ENCODE measurements around the gene CNOT6.

Gene CNOT6

GRCh38 chr5:180557217-180557809 lies 63.1 kb downstream of the CNOT6 start:
- H3K9me3 Mint-ChIP-seq = no peaks in the 10 kb centered on the region
- H3K36me3 Mint-ChIP-seq = peaks cover 44% of the 10 kb centered on the region
- H3K27ac Mint-ChIP-seq = no peak overlapping the region
- peaks cover 40% of the 10 kb centered on the region for H3K4me1 Mint-ChIP-seq
- no peak overlapping the region for H3K4me3 Mint-ChIP-seq
- H3K27me3 Mint-ChIP-seq = no peaks in the 10 kb centered on the region

DNA sequence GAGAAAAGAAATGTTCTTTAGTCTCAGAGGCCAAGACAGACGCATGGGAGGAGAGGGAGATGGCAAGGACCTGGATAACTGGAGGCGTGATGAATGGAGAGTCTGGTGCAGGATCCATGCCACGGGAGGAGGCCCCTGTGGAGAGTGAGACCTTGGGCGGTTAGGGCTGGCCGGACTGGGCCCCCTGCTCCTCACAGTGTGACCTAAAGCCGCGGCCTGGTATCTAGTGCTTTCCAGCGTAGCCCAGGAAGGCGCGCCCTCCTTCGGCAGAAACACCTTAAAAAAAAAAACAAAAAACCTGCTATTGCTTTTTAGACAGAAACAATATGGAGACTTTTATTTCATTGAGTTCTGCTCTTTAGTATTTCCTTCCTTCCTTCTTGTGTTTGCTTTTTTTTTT lies 64.1 kb downstream of the CNOT6 start:
- H3K36me3 Mint-ChIP-seq = peaks cover 43% of the 10 kb centered on the region
- no peak overlapping the region for H3K27ac Mint-ChIP-seq
- H3K4me1 Mint-ChIP-seq = peaks cover 44% of the 10 kb centered on the region
- H3K9me3 Mint-ChIP-seq = no peaks in the 10 kb centered on the region
- no peak overlapping the region for H3K4me3 Mint-ChIP-seq
- H3K27me3 Mint-ChIP-seq = no peaks in the 10 kb centered on the region

DNA sequence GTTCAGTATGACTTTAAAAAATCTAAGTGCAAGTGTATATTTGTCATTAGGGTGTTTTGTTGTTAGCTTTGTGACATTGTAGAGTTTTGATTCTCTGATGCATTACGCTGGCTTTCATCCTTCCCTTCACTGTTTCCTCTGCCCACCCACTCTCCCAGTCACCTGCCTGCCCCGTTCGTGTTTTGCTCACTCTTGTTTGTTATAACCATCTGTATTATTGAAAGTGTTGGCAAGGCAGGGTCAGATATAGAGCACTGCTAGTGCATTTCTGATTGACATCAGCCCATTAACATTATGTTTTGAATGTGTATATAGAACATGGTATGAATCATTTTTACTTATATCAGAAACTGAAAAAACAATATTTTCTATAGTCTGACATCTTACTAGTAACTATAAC lies 69.8 kb downstream of the CNOT6 start:
- H3K36me3 Mint-ChIP-seq = peaks cover 37% of the 10 kb centered on the region
- H3K27me3 Mint-ChIP-seq = no peaks in the 10 kb centered on the region
- H3K4me3 Mint-ChIP-seq = no peak overlapping the region
- H3K27ac Mint-ChIP-seq = no peak overlapping the region
- H3K4me1 Mint-ChIP-seq = peaks cover 39% of the 10 kb centered on the region
- H3K9me3 Mint-ChIP-seq = no peaks in the 10 kb centered on the region

- H3K4me3 Mint-ChIP-seq = no peak overlapping the region
- peaks cover 31% of the 10 kb centered on the region for H3K36me3 Mint-ChIP-seq
- H3K27me3 Mint-ChIP-seq = no peaks in the 10 kb centered on the region
- H3K27ac Mint-ChIP-seq = no peak overlapping the region
- H3K4me1 Mint-ChIP-seq = peaks cover 5% of the 10 kb centered on the region
- H3K9me3 Mint-ChIP-seq = no peaks in the 10 kb centered on the region
Measured at GRCh38 chr5:180568914-180569313, 74.7 kb downstream of the CNOT6 start.

GRCh38 chr5:180575571-180575970 lies 81.4 kb downstream of the CNOT6 start:
- H3K27ac Mint-ChIP-seq = no peak overlapping the region
- H3K9me3 Mint-ChIP-seq = no peaks in the 10 kb centered on the region
- peaks cover 26% of the 10 kb centered on the region for H3K36me3 Mint-ChIP-seq
- no peaks in the 10 kb centered on the region for H3K27me3 Mint-ChIP-seq
- no peaks in the 10 kb centered on the region for H3K4me1 Mint-ChIP-seq
- no peak overlapping the region for H3K4me3 Mint-ChIP-seq

DNA sequence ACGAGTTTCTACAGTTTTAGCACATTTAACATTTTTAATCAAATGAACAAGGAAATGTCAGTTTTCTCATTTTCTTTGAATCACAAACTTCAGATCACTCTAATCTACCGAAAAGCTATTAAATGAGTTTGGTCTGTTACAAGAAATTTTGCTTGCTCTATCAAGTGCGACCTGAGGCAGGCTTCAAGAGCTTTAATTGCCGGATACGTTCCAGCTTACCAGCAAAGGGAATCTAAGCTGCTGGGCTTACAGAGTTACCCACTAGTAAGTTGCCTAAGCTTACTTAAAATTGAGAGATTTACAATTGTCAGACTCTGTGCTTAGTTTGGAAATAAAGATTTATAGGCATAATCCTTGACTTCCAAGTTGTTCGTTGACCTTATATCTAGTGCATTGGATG lies 86.5 kb downstream of the CNOT6 start:
- Mint-ChIP-seq H3K9me3 (peaks cover 6% of the 10 kb centered on the region), H3K4me1 (no peaks in the 10 kb centered on the region), H3K27ac (no peak overlapping the region), H3K36me3 (peaks cover 12% of the 10 kb centered on the region), H3K4me3 (no peak overlapping the region), H3K27me3 (peaks cover 4% of the 10 kb centered on the region)

DNA sequence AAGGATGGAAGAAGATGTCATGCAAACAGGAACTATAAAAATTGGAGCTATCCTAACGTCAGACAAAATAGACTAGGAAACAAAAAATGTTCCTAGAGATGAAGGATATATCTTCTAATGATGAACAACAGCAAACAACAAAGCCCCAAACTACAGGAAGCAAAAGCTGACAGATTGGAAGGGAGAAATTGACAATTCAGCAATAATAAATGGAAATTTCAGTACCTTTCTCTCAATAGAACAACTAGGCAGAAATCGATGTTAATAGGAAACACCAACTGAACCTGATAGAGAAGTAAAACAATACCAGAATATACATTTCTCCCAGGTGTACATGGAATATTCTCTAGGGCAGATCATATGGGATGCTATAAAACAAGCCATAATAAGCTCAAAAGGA lies 89.6 kb downstream of the CNOT6 start:
- no peaks in the 10 kb centered on the region for H3K36me3 Mint-ChIP-seq
- peaks cover 15% of the 10 kb centered on the region for H3K27me3 Mint-ChIP-seq
- no peak overlapping the region for H3K4me3 Mint-ChIP-seq
- H3K9me3 Mint-ChIP-seq = peaks cover 6% of the 10 kb centered on the region
- no peak overlapping the region for H3K27ac Mint-ChIP-seq
- H3K4me1 Mint-ChIP-seq = no peaks in the 10 kb centered on the region

- H3K9me3 Mint-ChIP-seq = peaks cover 6% of the 10 kb centered on the region
- no peaks in the 10 kb centered on the region for H3K36me3 Mint-ChIP-seq
- no peak overlapping the region for H3K4me3 Mint-ChIP-seq
- peaks cover 5% of the 10 kb centered on the region for H3K4me1 Mint-ChIP-seq
- H3K27ac Mint-ChIP-seq = no peak overlapping the region
- peaks cover 24% of the 10 kb centered on the region for H3K27me3 Mint-ChIP-seq
Measured at GRCh38 chr5:180586204-180586603, 92.0 kb downstream of the CNOT6 start.

GRCh38 chr5:180586870-180587269 lies 92.7 kb downstream of the CNOT6 start:
- Mint-ChIP-seq H3K4me3 (no peak overlapping the region), H3K27me3 (peaks cover 24% of the 10 kb centered on the region), H3K4me1 (peaks cover 5% of the 10 kb centered on the region), H3K9me3 (peaks cover 6% of the 10 kb centered on the region), H3K36me3 (no peaks in the 10 kb centered on the region), H3K27ac (no peak overlapping the region)

DNA sequence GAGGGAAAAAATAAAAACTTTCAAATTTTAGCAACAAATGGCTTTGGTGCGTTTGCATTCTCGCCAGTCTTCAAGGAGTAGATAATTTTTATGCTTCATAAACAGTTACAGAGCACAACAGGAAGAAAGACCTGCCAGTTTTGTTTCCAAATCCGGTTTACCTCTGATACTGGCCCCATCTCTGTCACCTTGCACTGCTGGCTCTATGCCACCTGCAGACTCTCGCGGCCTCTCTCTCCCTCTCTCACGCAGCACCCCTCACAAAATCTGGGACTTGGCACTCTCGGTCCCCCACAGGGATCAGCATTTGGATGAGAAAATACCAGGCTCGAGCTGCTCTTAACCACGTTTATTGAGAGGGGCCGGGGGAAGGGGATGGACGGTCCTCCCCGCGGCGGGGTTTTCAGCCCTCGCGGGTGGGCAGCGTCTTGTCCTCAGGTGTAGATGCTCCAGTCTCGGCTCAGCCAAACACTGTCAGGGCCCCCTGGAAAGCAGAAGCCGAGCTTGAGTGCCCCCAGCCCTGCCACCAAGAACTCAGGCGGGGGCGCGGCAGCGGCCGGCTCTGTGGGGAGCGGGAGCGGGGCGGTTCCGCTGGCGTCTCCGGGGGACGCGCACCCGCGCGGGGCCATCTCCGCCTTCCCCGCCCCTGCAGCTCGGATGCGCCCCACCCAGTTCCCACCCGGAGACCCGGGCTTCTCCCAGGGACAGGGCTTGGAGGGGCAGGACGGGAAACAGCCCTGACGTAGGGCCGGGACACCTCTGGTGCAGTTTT lies 95.8 kb downstream of the CNOT6 start:
- no peaks in the 10 kb centered on the region for H3K9me3 Mint-ChIP-seq
- H3K27ac Mint-ChIP-seq = no peak overlapping the region
- H3K4me3 Mint-ChIP-seq = no peak overlapping the region
- no peaks in the 10 kb centered on the region for H3K36me3 Mint-ChIP-seq
- H3K4me1 Mint-ChIP-seq = peaks cover 11% of the 10 kb centered on the region
- H3K27me3 Mint-ChIP-seq = peaks cover 35% of the 10 kb centered on the region

- H3K4me3 Mint-ChIP-seq = no peak overlapping the region
- H3K4me1 Mint-ChIP-seq = peaks cover 14% of the 10 kb centered on the region
- no peak overlapping the region for H3K27ac Mint-ChIP-seq
- peaks cover 35% of the 10 kb centered on the region for H3K27me3 Mint-ChIP-seq
- H3K9me3 Mint-ChIP-seq = no peaks in the 10 kb centered on the region
- H3K36me3 Mint-ChIP-seq = no peaks in the 10 kb centered on the region
Measured at GRCh38 chr5:180590543-180591310, 96.5 kb downstream of the CNOT6 start.

- no peaks in the 10 kb centered on the region for H3K36me3 Mint-ChIP-seq
- no peak within 1 kb of the TSS for H3K4me3 Mint-ChIP-seq
- peaks cover 33% of the 10 kb centered on the region for H3K27me3 Mint-ChIP-seq
- no peaks in the 10 kb centered on the region for H3K9me3 Mint-ChIP-seq
- H3K27ac Mint-ChIP-seq = no peak within 1 kb of the TSS
- H3K4me1 Mint-ChIP-seq = peaks cover 14% of the 10 kb centered on the region
Measured at GRCh38 chr5:180591311-180591887, 97.2 kb downstream of the CNOT6 start, which contains the start of gene SCGB3A1. Gene SCGB3A1, minus strand, starts transcription at chr5:180591499. Its CDS starts 37 bp downstream, at chr5:180591462.

DNA sequence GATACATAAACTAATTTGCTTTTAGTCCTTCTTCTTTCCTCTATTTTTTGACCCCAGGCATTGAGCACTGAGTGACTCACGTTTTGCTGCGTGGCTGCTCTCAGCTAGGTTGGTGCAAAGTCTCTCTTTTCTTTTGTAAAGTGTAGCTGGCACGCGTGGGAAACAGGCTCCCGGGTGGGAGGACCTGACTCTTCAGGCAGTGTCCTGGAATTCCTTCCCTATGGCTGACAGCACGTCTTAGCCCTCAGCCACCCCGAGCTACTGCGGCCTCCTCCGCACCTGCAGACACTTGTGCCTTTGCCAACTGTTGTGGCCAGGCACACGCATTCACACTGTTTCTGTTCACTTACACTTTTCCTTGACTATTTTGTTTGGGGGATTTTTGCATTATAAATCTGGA lies 98.0 kb downstream of the CNOT6 start:
- H3K4me1 Mint-ChIP-seq = peaks cover 14% of the 10 kb centered on the region
- H3K9me3 Mint-ChIP-seq = no peaks in the 10 kb centered on the region
- no peak overlapping the region for H3K4me3 Mint-ChIP-seq
- no peaks in the 10 kb centered on the region for H3K36me3 Mint-ChIP-seq
- peaks cover 28% of the 10 kb centered on the region for H3K27me3 Mint-ChIP-seq
- H3K27ac Mint-ChIP-seq = no peak overlapping the region

DNA sequence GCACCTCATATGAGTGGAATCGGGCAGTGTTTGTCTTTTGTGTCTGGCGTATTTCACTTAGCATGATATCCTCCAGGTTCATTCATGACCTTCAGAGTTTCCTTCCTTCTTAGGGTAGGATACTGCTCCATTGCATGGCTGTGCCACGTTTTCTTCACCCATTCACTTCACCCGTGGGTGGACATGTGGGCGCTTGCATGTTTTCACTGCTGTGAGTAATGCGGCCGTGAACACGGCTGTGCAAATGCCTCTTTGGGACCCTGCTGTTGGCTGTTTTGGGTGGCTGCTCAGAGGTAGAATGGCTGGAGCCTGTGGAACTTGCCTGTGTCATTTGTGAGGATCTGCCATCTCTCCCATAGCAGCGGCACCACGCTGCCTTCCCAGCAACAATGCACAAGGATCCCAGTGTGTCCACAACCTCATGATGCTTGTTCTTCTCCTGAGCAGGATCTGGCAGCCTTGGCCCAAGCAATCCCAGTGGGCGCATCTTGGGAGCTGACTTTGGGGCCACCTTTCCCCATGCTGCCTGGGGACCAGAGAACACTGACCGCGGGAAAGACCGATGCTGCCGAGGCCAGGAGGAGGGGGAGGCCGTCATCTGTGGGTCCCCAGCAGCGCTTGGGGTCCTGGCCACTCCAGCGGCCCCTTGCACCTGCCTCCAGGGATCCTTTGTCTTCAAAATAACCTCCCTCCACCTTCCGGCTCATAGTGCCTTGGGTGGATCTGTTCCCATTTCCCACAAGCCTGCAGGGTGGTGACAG lies 99.4 kb downstream of the CNOT6 start:
- H3K27me3 Mint-ChIP-seq = peaks cover 23% of the 10 kb centered on the region
- no peaks in the 10 kb centered on the region for H3K36me3 Mint-ChIP-seq
- no peak overlapping the region for H3K4me3 Mint-ChIP-seq
- no peak overlapping the region for H3K27ac Mint-ChIP-seq
- H3K9me3 Mint-ChIP-seq = no peaks in the 10 kb centered on the region
- peaks cover 14% of the 10 kb centered on the region for H3K4me1 Mint-ChIP-seq
